ENCODE data around the gene UBE2J2.
A peak's percentile ranks its signal among the peaks of the same experiment; 100 is the strongest.
"Not testable (repeated sequence)": the region's sequence is repeated elsewhere in the genome, so short reads cannot be mapped to it uniquely, and the experiment has no call there.

UBE2J2 gene

DNA sequence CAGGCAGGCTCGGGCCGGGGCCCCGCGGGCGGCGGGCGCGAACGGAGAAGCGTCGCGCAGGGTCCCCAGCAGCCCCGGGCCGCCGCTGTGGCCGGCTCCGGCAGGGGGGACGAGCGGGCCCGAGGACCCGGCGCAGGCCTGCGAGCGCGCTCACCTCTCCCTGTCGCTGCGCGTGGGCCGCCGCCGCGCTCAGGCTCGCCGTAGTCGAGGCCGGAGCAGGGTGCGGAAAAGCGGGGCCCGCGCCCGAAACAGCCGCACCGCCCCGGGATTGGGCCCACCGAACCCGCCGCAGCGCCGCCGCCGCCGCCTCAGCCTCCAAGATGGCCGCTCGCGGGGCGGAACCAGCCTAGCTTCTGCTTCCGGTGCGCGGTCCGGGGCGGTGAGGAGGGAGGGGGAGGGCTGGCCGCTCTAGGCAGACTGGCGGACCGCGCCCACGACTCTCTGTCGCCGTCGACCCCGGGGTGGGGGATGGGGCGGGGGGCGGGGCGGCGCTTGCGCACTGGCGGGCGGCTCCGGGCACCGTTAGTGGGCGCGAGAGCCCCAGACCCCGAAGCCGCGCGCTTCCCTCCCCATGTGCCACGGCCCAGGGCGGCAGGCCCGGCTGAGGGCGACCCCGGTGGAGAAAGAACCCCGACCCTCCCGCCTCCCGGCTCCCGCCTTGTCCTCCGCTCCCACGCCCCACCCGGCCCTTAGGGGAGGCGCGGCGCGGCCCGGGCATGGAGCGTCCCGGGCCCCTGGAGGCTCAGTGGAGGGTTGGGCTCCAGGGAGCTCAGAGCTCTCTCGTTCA is at the start of gene UBE2J2:
Gene UBE2J2, minus strand, starts transcription at position 343 of the 787 bp plus-strand sequence. CDS start 5,862 bp downstream, outside the sequence.
- peak; percentile 92 for DNase-seq (ENCODE audit: low read depth)

GRCh38 chr1:1322952-1323351 is 49.3 kb upstream of the UBE2J2 start:
- DNase-seq (ENCODE audit: low read depth), result no peak

DNA sequence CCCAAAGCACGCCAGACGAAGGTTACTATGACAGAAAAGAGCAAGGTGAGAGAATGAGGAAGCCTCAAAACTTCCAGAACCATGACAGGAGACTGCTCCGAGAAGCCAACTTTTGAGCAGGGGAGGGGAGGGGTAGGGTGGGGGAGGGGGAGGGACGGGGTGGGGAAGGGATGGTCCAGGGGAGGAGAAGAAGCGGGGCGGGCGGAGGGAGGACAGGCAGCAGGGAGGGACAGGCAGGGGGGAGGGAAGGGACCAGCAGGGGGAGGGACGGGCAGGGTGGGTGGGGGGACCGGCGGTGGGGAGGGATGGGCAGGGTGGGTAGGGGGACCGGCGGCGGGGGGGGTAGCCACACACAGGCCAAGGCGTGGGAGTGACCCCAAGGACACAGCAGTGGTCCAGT is 48.8 kb upstream of the UBE2J2 start:
- no peak for DNase-seq (ENCODE audit: low read depth)

GRCh38 chr1:1321477-1321876 is 47.8 kb upstream of the UBE2J2 start:
- no peak for DNase-seq (ENCODE audit: low read depth)

DNA sequence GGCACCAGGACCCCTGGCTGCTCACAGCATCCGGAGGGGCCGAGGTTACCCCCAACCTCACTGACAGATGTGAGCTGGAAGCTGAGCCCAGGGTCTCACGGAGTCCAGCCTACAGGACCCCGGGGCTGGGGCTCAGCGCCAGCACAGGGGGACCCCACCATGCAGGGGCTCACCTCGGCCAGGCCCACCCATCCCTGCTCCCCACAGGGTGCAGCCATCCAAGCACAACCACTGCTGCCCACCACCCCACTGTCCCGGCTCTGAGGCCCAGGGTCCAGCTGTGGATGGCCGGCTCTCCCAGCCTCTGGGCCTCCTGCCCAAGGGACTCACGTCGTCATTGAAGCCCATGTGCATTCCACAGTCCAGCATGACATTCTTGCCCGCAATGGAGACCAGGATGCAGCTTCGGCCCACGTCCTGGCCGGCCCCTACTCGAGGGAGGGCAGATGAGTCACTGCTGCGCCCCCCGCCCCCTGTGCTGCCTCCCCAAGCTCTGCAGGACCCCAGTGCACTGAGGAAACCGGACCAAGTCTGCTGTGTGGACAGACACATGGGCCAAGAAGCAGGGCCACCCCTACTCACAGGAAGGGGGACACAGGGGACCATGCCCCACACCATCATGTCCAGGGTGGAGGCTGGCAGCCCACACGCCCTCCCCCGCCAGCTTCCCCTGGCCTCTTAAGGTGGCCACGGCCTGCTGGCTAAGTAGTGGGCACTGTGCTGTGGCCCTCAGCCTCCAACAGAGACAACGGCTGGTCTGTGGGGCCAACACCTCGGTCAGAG is 47.2 kb upstream of the UBE2J2 start:
- DNase-seq (ENCODE audit: low read depth), result peak; percentile 17

GRCh38 chr1:1319646-1319941 is 45.9 kb upstream of the UBE2J2 start:
- DNase-seq (ENCODE audit: low read depth), result no peak

DNA sequence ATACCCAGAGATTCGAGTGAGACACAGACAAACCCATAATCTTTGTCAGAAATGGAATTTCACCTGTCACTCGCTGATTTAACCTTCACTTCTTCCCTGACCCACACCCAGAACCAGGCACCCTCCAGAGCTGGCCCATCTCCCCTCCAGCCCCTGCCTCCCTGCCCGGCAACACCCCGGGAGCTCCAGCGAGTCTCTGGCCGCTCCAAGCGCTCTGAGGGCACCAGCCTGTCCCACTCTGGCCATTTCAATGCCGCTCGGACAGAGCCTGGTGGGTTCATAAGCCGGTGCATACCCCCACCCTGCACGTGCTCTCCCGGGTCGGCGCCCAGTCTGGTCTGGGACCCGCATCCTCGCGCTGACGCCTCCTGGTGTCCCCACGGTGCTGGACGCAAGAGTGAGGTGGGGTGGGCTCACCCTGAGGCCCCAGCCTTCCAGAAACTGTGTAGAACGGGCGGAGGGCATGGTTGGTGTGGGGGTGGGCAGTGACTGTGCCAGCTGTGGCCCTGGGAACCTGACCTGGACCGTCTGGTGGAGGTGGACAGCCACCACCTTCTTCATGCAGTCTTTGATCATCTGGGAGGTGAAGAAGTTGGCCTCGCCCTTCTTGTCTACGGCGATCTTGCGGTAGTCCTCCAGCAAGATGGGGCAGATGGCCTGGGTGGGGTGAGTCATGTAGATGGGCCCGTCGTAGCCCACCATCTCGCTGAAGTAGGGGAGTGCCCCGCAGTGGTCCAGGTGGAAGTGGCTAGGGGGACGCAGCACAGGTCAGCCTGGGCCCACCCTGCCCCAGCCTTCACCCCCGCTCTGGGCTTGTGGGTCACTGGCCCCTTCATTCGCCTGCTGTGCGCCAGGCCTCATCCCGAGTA is 45.4 kb upstream of the UBE2J2 start:
- DNase-seq (ENCODE audit: low read depth), result no peak

DNA sequence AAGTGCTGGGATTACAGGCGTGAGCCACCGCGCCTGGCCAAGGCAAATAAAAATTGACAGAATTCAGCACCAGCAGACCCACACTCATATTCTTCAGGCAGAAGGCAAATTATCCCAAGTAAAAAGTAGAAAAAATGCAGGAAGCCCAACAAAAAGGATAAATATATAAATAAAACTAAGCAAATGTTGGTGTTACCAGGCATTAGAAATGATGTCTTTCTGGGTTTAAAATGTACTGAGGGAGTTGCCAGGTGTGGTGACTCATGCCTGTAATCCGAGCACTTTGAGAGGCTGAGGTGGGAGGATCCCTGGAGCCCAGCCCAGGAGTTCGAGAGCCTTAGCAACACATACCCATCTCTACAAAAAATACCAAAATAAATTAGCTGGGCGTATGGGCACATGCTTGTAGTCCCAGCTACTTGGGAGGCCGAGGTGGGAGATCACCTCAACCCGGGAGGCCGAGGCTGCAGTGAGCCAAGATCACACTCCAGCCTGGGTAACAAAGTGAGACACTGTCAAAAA is 44.5 kb upstream of the UBE2J2 start:
- DNase-seq (ENCODE audit: low read depth), result peak; percentile 96

DNA sequence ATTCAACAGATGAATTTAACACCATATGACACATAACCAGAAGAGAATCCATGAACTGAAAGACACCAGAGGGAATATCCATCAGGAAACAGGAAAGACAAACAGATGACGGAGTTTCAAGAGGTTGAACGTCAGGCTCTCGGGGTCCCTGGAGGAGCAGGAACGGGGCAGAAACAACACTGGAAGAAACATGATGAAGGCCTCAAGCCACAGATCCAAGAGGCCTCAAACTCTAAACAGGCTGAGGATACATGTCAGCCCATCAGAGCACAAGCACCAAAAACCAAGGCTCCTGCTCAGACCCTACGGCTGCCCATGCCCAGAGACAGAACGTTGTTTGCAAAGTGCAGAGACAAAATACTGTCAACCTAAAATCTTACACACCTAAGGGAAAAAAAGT is 43.8 kb upstream of the UBE2J2 start:
- DNase-seq (ENCODE audit: low read depth), result no peak

GRCh38 chr1:1316199-1316598 is 42.5 kb upstream of the UBE2J2 start:
- DNase-seq (ENCODE audit: low read depth), result not testable (repeated sequence)

DNA sequence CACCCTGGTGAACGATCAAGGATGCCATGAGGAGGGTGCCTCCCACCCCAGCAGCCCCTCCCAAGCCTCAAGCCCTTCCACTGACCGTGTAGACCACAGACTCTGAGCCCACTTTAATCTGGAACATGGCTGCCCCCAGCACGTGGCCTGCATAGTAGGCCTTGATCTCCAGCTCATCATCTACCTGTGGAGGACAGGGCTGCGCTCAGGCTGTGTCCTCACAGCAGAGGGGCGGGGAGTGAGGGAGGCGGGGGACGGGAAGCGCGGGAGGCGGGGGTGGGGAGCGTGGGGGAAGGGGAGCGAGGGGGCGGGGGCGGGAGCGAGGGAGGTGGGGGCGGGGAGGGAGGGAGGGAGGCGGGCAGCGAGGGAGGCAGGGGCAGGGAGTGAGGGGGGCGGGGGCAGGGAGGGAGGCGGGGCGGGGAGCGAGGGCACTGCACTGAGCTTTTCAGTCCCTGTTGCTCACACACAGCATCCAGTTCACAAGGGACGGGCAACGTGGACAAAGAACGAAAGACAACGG is 41.8 kb upstream of the UBE2J2 start:
- DNase-seq (ENCODE audit: low read depth), result no peak

DNA sequence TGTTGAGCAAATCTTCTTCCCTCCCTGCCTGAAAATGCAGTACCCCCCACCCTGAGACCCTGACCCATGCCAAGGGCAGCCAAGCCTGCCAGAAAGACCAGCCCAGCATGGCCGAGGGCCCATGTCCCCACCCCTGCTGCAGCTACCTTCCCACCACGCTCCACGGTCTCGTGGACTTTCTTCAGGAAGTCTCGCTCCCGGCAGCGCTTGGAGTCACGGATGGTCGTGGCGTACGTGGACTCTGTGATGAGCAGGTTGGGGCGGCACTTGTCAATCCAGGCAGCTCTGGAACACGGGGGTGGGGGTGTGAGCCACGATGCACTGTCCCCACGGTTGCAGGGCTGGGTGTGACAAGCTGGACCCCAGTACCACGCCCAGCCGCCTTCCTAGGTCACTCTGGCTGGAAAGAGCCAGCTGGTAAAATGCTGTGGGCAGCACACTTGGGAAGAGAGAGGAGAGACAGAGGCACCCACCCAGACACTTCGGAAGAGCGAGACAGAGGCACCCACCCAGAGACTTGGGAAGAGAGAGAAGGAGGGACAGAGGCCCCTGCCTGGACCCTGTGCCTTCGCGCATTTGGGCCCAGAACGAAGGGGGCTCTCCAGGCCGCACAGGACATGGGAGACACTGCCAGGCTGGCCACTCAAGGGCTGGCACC is 41.2 kb upstream of the UBE2J2 start:
- DNase-seq (ENCODE audit: low read depth), result no peak

- no peak for DNase-seq (ENCODE audit: low read depth)
Observed at GRCh38 chr1:1314237-1314586, 40.6 kb upstream of the UBE2J2 start.

GRCh38 chr1:1313500-1314236 is 40.0 kb upstream of the UBE2J2 start:
- DNase-seq (ENCODE audit: low read depth), result no peak

DNA sequence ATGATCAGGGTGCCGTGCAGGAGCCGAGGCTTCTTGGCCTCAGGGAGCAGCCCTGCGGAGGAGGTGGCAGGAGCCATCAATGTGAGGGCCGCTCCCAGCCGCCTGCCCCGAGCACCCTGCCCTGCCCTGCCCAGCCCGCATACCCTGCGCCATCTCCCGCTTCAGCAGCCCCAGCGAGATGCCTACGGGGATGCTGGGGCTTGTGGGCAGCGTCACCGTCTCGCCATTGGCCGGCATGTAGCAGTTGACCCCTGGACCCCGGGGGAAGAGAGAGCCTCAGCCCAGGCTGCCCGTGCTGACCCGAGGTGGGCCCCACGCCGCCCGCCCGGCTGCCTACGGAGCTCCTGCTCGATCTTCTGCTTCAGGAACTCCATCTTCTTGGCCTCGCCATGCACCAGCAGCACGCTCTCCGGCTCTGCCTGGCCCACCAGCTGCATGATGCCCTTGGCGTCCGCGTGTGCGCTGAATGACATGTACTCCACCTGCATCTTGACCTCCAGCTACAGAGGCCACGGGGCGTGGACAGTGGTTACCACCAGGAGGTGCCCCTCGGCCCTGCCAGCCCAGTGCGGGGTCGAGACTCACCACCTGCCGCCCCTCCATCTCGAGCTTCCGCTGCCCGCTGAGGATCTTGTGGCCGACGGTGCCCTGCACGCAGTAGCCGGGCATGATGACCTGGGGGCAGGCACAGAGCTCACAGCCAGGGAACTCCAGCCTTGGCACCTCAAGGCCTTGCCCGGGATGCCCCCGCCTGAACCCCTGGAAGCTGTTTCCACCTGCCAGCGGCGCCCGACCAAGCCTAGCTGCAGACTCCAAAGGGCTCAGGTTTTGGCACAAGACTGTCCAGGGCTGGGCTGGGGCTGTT is 39.0 kb upstream of the UBE2J2 start:
- DNase-seq (ENCODE audit: low read depth), result no peak

GRCh38 chr1:1311107-1312104 is 37.8 kb upstream of the UBE2J2 start:
- DNase-seq (ENCODE audit: low read depth), result no peak

DNA sequence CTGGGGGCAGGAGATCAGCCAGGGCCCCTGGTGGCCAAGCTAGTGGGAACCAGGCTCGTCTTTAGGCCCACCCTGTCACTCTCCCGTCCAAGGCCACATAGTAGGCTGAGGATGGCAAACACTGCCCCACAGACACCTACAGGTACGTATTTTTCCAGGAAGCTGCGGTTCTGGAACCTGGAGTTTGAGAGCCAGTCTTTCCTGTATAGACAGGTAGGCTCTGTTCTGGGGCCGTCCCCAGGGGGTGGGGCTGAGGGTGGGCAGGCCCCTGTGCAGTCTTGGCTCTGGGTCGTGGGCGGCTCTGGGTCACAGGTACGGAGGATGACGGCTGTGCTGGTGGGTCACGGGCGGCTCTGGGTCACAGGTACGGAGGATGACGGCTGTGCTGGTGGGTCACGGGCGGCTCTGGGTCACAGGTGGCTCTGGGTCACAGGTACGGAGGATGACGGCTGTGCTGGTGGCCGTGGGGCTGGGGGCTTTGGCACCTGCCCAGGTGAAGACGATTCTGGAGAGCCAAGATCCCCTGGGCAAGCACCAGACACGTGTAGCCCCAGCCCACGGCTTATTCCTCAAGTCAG is 36.9 kb upstream of the UBE2J2 start:
- no peak for DNase-seq (ENCODE audit: low read depth)

GRCh38 chr1:1310109-1310385 is 36.4 kb upstream of the UBE2J2 start:
- no peak for DNase-seq (ENCODE audit: low read depth)
